ENCODE measurements around the gene IL1RL2. TPM values are rescaled to one million over a fixed set of nuclear protein-coding genes. Genes with fewer than 3 reads are reported as not detected.

The IL1RL2 gene
- total and polyA plus RNA-seq, 2 donors from 2014 or later: 1.4 to 1.8 TPM

DNA sequence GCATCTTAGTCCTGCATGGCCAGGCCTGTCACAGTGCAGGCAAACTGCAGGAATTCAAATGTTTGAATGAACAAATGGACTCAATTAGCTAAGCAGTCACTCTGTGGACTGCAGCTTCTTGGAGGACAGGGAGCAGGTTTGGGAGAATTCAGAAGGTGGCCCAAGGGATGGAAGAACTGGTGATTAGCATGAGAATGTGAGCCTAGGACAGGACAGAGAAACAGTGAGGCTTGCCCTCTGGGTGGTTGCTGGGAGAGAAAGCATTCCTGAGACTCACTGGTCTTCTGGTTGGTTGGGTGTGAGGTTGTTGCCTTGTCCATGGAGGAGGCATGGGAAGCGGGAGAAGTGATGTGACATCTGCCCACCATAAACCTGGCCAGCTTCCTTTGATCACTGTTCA lies 13.7 kb downstream of the IL1RL2 start:
- H3K27me3 ChIP-seq (ENCODE audit: control insufficient read depth, insufficient read depth, low read length): no peaks in the 10 kb centered on the region
- H3K9me3 ChIP-seq (ENCODE audit: control insufficient read depth in 2 of 3, insufficient read depth in 1 of 3, low read length in 3 of 3): peaks cover 0 to 4% (median 0%) of the 10 kb centered on the region in 3 donors
- peak overlapping the region in 1 of 3 donors; percentile 14 for H3K9ac ChIP-seq (ENCODE audit: low read length in 3 of 3)
- no peak overlapping the region for H3K27ac ChIP-seq (ENCODE audit: low read depth in 2 of 2, low read length in 2 of 2)
- intact Hi-C loops (cut with DNase I): no loop called here
- no peak for FAIRE-seq
- no peak for DNase-seq
- H3K4me1 ChIP-seq (ENCODE audit: control insufficient read depth in 2 of 3, insufficient read depth in 2 of 3, low read depth in 1 of 3, low read length in 3 of 3): no peaks in the 10 kb centered on the region
- no peaks in the 10 kb centered on the region for H3K36me3 ChIP-seq (ENCODE audit: control insufficient read depth in 2 of 3, insufficient read depth in 3 of 3, low read length in 3 of 3)
- no peak overlapping the region for H3K4me3 ChIP-seq (ENCODE audit: low read length in 3 of 3)
- TF ChIP-seq, protein P1, sequence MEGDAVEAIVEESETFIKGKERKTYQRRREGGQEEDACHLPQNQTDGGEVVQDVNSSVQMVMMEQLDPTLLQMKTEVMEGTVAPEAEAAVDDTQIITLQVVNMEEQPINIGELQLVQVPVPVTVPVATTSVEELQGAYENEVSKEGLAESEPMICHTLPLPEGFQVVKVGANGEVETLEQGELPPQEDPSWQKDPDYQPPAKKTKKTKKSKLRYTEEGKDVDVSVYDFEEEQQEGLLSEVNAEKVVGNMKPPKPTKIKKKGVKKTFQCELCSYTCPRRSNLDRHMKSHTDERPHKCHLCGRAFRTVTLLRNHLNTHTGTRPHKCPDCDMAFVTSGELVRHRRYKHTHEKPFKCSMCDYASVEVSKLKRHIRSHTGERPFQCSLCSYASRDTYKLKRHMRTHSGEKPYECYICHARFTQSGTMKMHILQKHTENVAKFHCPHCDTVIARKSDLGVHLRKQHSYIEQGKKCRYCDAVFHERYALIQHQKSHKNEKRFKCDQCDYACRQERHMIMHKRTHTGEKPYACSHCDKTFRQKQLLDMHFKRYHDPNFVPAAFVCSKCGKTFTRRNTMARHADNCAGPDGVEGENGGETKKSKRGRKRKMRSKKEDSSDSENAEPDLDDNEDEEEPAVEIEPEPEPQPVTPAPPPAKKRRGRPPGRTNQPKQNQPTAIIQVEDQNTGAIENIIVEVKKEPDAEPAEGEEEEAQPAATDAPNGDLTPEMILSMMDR (IDR thresholded peaks at IDR 0.05; ENCODE audit: borderline replicate concordance, extremely low read depth, insufficient read depth): no peak

DNA sequence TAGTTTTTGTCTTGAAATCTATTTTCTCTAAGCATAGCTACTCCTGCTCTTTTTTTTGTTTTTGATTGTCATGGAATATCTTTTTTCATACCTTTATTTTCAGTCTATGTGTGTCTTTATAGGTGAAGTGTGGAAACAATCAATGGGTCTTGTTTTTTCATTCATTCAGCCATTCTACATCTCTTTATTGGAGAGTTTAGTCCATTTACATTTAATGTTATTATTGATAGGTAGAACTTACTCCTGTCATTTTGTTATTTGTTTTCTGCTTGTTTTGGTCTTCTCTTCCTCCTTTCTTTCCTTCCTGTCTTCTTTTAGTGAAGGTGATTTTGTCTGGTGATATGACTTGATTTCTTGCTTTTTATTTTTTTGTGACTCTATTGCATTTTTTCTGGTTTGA lies 17.8 kb downstream of the IL1RL2 start:
- TF ChIP-seq, protein P1 (IDR thresholded peaks at IDR 0.05; ENCODE audit: borderline replicate concordance, extremely low read depth, insufficient read depth): no peak
- H3K27me3 ChIP-seq (ENCODE audit: control insufficient read depth, insufficient read depth, low read length): no peaks in the 10 kb centered on the region

DNA sequence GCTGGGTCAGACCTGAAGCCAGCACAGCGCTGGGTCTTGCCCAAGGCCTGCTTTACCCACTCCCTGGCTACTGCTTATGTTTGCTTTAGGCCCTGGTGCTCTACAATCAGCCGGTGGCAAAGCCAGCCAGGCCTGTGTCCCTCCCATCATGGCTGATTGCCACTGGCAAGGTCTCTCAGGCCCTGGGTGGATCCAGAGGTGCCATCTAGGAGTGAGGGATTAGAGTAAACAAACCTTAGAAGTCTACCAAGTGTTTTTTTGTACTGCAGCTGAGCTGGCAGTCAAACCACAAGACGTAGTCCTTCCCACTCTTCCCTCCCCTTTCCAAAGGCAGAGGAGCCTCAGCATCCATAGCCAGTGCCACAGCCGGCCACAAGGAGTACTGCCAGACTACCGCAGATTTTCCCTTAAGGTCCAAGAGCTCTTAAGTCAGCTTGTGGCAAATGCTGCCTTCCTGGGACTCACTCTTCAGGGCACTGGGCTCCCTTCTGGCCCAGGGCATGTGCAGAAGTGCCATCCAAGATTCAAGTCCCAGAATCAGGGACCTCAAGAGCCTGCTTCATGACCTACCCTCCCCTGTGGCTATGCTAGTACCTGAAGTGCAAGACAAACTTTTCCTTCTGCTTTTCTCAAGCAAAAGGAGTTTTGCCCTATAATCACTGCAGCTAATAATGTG lies 20.0 kb downstream of the IL1RL2 start:
- DNase-seq (no peak), FAIRE-seq (no peak)
- H3K9me3 ChIP-seq (ENCODE audit: control insufficient read depth in 2 of 3, insufficient read depth in 1 of 3, low read length in 3 of 3): peaks cover 0 to 4% (median 0%) of the 10 kb centered on the region in 3 donors
- TF ChIP-seq, protein P1 (IDR thresholded peaks at IDR 0.05; ENCODE audit: borderline replicate concordance, extremely low read depth, insufficient read depth): no peak
- intact Hi-C loops (cut with DNase I): no loop called here
- peaks cover 0 to 10% (median 0%) of the 10 kb centered on the region in 3 donors for H3K4me1 ChIP-seq (ENCODE audit: control insufficient read depth in 2 of 3, insufficient read depth in 2 of 3, low read depth in 1 of 3, low read length in 3 of 3)
- H3K27ac ChIP-seq (ENCODE audit: low read depth in 2 of 2, low read length in 2 of 2): no peak overlapping the region
- no peaks in the 10 kb centered on the region for H3K27me3 ChIP-seq (ENCODE audit: control insufficient read depth, insufficient read depth, low read length)
- H3K4me3 ChIP-seq (ENCODE audit: low read length in 3 of 3): no peak overlapping the region
- H3K36me3 ChIP-seq (ENCODE audit: control insufficient read depth in 2 of 3, insufficient read depth in 3 of 3, low read length in 3 of 3): no peaks in the 10 kb centered on the region
- H3K9ac ChIP-seq (ENCODE audit: low read length in 3 of 3): no peak overlapping the region

More for the DNA sequence above, 17.8 kb downstream of the IL1RL2 start:
- no peak for FAIRE-seq
- H3K9ac ChIP-seq (ENCODE audit: low read length in 3 of 3): no peak overlapping the region
- no peak for DNase-seq
- intact Hi-C loops (cut with DNase I): no loop called here
- H3K9me3 ChIP-seq (ENCODE audit: control insufficient read depth in 2 of 3, insufficient read depth in 1 of 3, low read length in 3 of 3): peaks cover 0 to 4% (median 0%) of the 10 kb centered on the region in 3 donors
- peaks cover 0 to 10% (median 0%) of the 10 kb centered on the region in 3 donors for H3K4me1 ChIP-seq (ENCODE audit: control insufficient read depth in 2 of 3, insufficient read depth in 2 of 3, low read depth in 1 of 3, low read length in 3 of 3)
- no peak overlapping the region for H3K27ac ChIP-seq (ENCODE audit: low read depth in 2 of 2, low read length in 2 of 2)
- H3K4me3 ChIP-seq (ENCODE audit: low read length in 3 of 3): no peak overlapping the region
- no peaks in the 10 kb centered on the region for H3K36me3 ChIP-seq (ENCODE audit: control insufficient read depth in 2 of 3, insufficient read depth in 3 of 3, low read length in 3 of 3)

Data from kidney (tissue), 14 donors.